Cerebellar nuclear complex (tissue), 1 donor: ENCODE data around the gene FARSA.
"Not testable (repeated sequence)": the region's sequence is repeated elsewhere in the genome, so short reads cannot be mapped to it uniquely, and the experiment has no call there.

Experiments used
- DNase-seq, 2 experiments: peaks; one replicate each; lab custom pipeline; 2025; lab: John Stamatoyannopoulos, UW

Gene FARSA

DNA sequence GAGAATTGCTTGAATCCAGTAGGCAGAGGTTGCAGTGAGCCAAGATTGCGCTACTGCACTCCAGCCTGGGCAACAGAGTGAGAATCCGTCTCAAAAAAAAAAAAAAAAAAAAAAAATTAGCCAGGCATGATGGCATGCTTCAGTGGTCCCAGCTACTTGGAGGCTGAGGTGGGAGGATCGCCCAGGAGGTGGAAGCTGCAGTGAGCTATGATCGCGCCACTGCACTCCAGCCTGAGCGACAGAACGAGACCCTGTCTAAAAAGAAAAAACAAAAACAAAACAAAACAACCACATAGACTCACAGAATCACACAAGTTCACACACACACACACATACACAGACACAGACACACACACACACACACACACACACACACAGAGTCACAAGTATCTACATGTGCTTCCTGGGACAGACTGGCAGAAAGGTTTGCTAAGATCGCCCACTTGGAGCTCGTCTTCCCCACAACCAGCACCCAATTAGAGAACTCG, 43.2 kb downstream of the FARSA start:
- not testable (repeated sequence) for DNase-seq

- DNase-seq = no peak
These were observed 45.4 kb downstream of the FARSA start for GRCh38 chr19:12888006-12888603.

DNA sequence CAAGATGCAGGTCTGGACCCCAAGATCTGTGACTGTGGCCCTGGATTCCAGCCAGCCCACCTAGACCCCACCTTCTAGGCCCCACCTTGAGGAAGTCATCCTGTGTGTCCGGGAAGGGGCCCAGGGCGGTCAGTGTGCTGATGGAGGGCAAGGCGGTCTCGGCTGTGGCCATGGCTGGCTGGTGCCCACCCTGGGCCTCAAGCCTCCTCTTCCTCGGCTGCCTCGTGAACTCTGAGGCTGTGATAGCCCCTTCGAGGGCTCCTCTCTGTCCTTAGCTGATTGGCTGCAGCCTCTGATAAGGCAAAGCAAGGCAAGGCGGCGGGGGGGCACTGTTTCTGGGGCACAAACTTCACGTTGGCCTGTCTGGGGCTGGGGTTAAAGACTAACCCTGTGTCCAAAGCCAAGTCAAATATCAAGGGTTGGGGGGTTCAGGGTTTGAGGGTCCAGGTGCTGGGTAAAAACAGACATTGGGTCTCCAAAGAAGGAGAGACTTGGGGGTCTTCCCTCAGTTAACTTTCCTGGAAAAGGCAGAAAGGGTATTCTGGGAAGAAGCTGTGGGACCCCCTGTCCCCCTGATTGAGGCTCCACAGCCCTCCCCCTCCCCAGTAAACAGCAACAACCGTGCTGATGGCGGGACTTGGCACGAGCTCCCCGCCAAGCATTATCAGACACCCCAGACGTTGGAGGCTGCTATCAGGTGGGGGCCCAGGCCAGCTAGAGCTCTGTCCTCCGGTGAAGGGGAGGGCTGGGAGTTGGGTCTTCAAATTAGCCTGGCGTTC, 46.4 kb downstream of the FARSA start, which contains the start of gene KLF1:
Gene KLF1, minus strand, starts transcription at position 233 of the 779 bp plus-strand sequence. Its CDS starts 61 bp downstream, at position 172.
- no peak for DNase-seq

- no peak for DNase-seq
These were observed 46.9 kb downstream of the FARSA start for GRCh38 chr19:12886651-12886968.

DNA sequence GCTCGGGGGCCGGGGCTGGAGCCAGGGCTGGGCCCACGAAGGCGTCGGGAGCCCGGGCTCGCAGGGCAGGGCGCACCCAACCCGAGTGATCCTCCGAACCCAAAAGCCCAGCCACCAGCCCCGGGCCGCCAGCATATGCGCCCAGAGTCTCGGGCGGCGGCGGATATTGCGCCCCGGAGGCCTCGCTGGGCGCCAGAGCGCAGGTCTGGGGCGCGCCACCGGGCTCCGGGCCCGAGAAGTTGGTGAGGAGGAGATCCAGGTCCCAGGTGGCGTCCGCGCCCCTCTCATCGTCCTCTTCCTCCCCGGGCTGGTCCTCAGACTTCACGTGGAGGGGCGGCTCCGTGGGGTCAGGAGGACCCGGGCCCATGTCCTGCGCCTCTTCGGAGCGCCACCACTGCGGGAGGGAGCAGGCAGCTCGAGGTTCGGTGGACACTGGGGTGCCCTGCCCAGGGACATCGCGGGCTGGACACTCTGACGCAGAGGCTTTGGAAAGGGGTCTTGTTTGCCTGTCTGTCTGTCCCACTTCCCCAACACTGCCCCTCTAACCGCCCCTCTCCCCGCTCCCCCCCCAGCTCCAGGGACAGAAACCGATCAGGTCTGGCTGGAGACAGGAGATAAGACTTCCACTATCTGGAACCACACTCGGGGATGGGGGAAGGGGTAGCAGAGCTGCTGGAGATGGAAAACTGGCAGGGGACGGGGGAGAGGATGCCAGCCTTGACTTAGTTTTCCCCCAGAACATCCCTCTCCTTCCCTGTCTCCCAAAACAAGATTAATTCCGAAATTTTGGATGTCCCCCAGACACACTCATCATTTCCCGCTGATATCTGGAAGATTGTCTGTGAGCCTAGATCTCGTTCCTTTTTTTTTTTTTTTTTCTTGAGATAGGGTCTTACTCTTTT, 47.5 kb downstream of the FARSA start:
- DNase-seq = no peak

DNA sequence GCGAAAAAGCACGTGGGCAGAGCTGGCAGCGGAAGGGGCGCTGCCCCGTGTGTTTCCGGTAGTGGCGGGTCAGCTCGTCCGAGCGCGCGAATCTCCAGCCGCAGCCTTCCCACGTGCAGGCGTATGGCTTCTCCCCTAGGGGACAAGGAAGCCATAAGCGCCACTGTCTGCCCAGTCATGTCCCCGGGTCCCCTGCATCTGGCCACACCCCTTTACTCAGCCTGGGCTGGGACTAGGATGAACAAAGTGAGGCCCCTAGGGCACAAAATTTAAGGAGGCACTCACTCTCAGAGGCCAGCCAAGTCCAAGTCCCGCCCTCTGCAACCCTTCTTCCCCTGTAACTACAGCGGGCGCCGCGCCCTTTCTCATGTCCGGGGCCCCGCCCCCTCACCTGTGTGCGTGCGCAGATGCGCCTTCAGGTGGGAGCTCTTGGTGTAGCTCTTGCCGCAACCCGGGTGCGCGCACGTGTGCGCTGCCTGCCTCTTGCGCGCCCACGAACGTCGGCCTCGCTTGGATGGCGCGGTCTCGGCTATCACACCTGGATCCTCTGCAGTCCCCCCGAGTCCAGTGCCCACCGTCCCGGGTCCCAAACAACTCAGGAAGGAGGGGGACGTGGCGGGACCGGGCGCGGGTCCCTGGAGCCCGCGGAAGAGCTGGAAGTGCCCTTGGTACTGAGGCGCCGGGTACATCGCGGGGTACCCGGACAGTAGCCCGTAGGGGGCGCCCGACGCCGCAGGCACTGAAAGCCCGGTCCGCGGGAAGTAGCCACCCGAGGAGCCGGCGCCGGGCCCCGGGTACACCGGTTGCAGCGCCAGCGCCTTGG, 48.4 kb downstream of the FARSA start:
- no peak for DNase-seq

DNA sequence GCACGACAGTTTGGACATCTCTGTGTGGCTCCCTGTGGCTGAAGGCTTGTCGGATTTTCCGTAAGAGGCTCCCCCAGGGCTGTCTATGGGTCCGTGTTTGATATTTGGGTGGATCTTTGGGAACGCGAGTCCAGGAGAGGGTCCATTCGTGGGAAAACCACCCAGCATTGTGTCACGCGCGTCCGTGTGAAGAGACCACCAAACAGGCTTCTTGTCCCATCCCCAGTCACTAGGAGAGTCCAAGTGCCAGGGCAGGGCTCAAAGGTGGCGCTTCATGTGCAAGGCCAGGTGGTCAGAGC, 48.9 kb downstream of the FARSA start:
- DNase-seq = no peak

GRCh38 chr19:12884202-12884601, 49.3 kb downstream of the FARSA start:
- no peak for DNase-seq

DNA sequence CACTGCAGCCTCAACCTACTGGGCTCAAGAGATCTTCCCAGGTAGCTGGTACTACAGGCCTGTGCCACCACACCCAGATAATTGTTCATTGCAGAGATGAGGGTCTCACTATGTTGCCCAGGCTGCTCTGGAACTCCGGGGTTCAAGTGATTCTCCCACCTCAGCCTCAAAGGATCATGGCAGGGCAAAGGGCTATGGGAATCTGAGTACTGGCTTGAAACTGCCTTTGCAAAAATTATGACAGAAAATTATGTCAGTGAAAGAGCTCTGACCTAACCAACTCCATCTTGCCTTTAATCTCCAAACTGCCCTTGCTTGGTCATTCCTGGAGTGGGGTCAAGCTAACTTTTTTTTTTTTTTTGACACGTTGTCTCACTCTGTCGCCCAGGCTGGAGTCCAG, 50.9 kb downstream of the FARSA start:
- DNase-seq = no peak

GRCh38 chr19:12881172-12881808, 52.2 kb downstream of the FARSA start, which contains the start of gene DNASE2:
DNASE2 (minus strand) TSS chr19:12881449; CDS start chr19:12881375, 74 bp downstream.
- DNase-seq = peak; percentile 45 to 65

DNA sequence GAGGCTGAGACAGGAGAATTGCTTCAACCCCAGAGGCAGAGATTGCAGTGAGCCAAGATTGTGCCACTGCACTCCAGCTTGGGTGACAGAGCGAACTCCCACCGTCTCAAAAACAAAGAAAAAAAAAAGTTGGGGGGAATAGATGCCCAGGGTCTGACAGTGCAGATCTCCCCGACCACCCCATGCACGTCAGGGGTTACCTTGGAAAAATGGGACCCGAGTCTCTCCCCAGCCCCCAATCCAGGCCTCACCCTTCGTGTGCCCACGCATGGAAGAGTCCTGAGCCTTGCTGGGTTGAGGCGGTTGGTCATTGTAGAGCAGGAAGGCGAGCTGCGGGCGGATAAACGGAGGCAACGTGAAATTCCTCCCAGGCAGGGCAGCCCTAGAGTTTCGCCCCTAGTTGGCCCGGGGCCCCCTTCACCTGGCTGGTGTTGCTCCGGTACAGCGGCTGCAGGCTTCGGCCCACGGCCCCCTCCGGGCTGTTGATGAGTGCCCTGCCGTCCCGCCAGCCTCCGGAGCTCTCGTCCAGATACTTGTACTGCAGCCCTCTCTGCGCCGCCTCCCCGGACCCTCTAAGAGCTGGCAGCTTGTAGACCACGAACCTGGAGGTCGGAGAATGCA, 52.9 kb downstream of the FARSA start:
- peak in 1 of 2 experiments; percentile 28 for DNase-seq

GRCh38 chr19:12875086-12875485, 58.4 kb downstream of the FARSA start:
- DNase-seq = no peak

GRCh38 chr19:12873891-12874745, 59.4 kb downstream of the FARSA start:
- no peak for DNase-seq

DNA sequence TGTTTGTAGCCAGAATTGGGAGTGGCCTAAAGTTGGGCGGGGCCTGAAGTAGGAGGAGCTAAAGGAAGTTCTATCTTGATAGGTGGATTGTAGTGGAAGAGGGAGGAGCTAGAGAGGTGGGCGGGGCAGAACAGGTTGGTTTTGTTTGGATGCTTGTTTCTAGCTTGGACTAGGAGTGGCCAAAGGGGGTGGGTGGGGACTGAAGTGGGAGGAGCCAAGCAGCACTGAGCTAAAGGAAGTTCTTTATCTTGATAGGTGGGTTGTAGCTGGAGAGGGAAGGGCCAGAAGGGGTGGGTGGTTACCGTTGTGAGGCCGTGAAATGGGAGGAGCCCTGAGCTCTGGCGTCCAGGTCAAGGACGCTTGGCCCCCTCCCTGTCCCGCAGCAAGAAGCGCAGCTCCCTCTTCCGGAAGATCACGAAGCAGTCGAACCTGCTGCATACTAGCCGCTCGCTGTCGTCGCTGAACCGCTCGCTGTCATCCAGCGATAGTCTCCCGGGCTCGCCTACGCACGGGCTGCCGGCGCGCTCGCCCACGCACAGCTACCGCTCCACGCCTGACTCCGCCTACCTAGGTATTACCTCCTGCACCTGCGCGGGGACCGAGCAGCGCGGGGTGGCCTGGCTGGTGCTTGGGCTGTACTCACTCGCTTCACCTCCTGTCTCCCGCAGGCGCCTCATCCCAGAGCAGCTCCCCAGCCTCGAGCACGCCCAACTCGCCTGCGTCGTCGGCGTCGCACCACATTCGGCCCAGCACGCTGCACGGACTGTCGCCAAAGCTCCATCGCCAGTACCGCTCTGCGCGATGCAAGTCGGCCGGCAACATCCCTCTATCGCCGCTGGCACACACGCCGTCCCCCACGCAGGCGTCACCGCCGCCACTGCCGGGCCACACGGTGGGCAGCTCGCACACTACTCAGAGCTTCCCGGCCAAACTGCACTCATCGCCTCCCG, 60.3 kb downstream of the FARSA start:
- DNase-seq = no peak
